IPS-15b (cell line): Measurements from ENCODE around the gene MYL5.
"Not testable (repeated sequence)": the region's sequence is repeated elsewhere in the genome, so short reads cannot be mapped to it uniquely, and the experiment has no call there.

ENCODE experiments used
- H3K27me3 ChIP-seq: one replicate; pipeline ENCODE4 v1.6.1; 2013; ENCODE audit warnings: low read length; ENCODE audit not compliant: control insufficient read depth, insufficient read depth
- H3K36me3 ChIP-seq: one replicate; pipeline ENCODE4 v1.6.1; 2013; ENCODE audit warnings: low read length; ENCODE audit not compliant: control insufficient read depth, insufficient read depth
- H3K4me1 ChIP-seq: one replicate; pipeline ENCODE4 v1.6.1; 2013; ENCODE audit warnings: mild to moderate bottlenecking, low read length; ENCODE audit not compliant: control insufficient read depth, insufficient read depth
- H3K4me3 ChIP-seq: one replicate; pipeline ENCODE4 v1.5.1; 2013; ENCODE audit warnings: low read depth, low read length
- H3K9ac ChIP-seq: one replicate; pipeline ENCODE4 v1.6.1; 2013; ENCODE audit warnings: low read depth, mild to moderate bottlenecking, low read length
- H3K9me3 ChIP-seq: one replicate; pipeline ENCODE4 v1.6.1; 2013; ENCODE audit warnings: mild to moderate bottlenecking, low read length; ENCODE audit not compliant: control insufficient read depth, insufficient read depth

Gene MYL5

DNA sequence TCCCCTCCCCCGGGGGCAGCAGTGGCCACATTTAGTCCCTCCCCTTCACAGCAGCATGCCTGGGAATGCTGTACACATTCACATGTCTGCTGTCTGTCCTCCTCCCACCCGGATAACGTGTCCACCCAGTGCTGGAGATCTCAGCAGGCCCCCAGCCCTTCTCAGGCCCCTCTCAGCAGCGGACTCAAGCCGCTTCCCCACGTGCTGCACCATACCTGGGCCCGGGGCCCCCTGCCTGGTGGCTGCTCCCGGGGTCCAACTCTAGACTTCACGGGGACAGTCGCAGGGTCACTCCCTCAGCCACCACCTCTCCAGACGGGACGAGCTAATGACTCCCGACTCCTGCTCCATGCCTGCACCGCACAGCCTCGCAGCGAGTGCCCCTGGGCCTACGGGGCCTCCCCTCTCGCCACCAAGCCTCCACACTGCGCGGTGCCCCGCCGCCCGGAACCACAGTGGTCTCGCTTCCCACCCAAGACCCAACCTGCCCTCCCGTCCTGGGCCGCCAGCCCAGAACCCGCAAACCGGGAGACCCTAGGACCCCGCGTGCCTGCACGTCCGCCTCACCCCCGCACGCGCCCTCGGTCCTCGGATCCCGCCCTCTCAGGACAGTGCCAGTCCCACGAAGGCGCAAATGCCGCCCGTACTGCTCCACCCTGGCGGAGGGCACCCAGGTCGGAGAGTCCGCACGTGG lies 30.0 kb downstream of the MYL5 start:
- Histone ChIP-seq H3K27me3 (peaks cover 5% of the 10 kb centered on the region), H3K4me1 (no peaks in the 10 kb centered on the region), H3K4me3 (no peak overlapping the region), H3K36me3 (no peaks in the 10 kb centered on the region), H3K9me3 (no peaks in the 10 kb centered on the region), H3K9ac (no peak overlapping the region)

DNA sequence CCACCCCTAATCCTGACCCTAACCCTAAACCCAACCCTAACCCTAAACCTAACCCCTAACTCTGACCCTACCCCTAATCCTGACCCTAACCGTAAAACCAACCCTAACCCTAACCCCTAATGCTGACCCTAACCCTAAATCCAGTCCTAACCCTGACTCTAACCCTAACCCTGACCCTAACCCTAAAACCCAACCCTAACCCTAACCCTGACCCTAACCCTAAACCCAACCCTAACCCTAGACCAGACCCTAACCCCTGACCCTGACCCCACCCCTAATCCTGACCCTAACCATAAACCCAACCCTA lies 30.6 kb downstream of the MYL5 start:
- H3K9ac ChIP-seq: no peak overlapping the region
- H3K4me1 ChIP-seq: no peaks in the 10 kb centered on the region
- no peaks in the 10 kb centered on the region for H3K9me3 ChIP-seq
- peak overlapping the region; percentile 52 for H3K4me3 ChIP-seq
- H3K36me3 ChIP-seq: no peaks in the 10 kb centered on the region
- peaks cover 5% of the 10 kb centered on the region for H3K27me3 ChIP-seq

DNA sequence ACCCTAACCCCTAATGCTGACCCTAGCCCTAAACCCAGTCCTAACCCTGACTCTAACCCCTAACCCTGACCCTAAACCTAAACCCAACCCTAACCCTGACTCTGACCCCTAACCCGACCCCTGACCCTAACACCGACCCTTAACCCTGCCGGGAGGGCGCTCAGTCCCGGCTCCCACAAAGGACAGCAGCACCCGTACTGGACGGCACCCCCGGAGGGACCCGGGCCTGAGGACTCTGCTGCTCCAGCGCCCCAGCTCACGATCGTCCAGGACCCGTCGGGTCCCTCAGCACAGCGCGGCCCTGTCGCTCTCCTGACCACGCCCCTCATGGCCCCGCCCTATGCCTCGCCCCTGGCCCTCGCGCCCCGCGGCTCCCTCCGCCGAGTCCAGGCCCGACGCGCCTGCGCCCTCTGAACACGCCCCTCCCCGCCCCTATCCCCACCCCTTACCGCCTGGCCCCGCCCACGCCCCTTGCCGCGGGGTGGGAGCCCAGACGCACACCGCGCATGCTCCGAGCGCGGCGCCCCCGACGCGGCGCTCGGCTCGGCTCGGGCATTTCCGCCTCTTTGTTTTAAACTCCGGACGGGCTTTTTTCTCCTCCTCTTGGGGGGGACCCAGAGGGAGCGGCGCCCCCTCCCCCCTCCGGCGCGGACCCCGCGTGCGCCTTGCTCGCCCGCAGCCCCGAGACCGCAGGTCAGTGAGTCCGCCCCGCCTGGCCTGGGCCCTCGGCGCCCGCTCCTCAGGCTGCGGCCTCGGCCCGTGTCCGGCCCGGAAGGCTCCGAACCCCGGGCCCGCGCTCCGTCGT lies 31.1 kb downstream of the MYL5 start, which contains the start of gene PCGF3:
Gene PCGF3, plus strand, starts transcription at position 555 of the 805 bp plus-strand sequence. CDS start 27,849 bp downstream, outside the sequence.
- Histone ChIP-seq H3K4me3 (peak within 1 kb of the TSS; percentile 65), H3K9ac (peak within 1 kb of the TSS; percentile 92), H3K4me1 (no peaks in the 10 kb centered on the region), H3K36me3 (no peaks in the 10 kb centered on the region), H3K27me3 (peaks cover 5% of the 10 kb centered on the region), H3K9me3 (no peaks in the 10 kb centered on the region)

DNA sequence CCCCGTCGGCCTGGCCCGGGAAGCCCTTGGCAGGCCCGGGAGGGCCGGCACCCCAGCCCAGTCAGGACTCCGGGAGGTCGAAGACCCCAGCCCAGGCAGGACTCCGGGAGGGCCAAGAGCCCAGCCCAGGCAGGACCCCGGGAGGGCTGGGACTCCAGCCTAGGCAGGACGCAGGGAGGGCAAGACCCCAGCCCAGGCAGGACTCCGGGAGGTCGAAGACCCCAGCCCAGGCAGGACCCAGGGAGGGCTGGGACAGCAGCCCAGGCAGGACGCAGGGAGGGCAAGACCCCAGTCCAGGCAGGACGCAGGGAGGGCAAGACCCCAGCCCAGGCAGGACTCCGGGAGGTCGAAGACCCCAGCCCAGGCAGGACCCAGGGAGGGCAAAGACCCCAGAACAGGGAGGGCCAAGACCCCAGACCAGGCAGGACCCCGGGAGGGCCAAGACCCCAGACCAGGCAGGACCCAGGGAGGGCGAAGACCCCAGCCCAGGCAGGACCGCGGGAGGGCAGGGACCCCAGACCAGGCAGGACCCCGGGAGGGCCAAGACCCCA lies 31.8 kb downstream of the MYL5 start:
- Histone ChIP-seq H3K9ac (peak overlapping the region; percentile 92), H3K4me3 (peak overlapping the region; percentile 65)
- H3K9me3 ChIP-seq, H3K36me3 ChIP-seq, H3K4me1 ChIP-seq, H3K27me3 ChIP-seq: not testable (repeated sequence)

DNA sequence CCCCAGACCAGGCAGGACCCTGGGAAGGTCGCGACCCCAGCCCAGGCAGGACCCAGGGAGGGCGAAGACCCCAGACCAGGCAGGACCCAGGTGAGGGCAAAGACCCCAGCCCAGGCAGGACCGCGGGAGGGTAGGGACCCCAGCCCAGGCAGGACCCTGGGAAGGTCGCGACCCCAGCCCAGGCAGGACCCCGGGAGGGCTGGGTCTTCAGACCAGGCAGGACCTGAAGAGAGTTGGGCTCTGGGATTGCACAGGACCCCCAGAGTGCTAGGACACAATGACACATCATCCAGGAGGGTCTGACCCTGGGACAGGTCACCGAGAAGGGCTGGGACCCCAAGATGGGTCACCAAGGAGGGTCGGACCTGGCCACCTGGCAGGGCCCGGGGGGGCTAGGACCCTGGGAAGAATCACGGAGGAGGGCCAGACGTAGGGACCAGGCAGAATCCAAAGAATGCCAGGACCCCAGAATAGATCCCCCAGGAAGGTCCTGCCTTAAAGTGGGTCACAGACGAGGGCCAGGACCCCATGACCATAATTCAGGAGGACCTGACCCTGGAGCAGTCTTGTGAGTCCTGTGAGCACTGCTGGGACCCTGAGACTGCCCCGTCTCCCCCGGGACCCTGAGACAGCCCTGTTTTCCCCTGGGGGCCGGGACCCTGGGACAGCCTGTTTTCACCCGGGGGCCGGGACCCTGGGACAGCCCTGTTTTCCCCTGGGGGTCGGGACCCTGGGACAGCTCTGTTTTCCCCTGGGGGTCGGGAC lies 32.7 kb downstream of the MYL5 start:
- peaks cover 5% of the 10 kb centered on the region for H3K27me3 ChIP-seq
- H3K4me3 ChIP-seq: peak overlapping the region; percentile 32
- H3K36me3 ChIP-seq: no peaks in the 10 kb centered on the region
- H3K9ac ChIP-seq: no peak overlapping the region
- no peaks in the 10 kb centered on the region for H3K9me3 ChIP-seq
- H3K4me1 ChIP-seq: no peaks in the 10 kb centered on the region

DNA sequence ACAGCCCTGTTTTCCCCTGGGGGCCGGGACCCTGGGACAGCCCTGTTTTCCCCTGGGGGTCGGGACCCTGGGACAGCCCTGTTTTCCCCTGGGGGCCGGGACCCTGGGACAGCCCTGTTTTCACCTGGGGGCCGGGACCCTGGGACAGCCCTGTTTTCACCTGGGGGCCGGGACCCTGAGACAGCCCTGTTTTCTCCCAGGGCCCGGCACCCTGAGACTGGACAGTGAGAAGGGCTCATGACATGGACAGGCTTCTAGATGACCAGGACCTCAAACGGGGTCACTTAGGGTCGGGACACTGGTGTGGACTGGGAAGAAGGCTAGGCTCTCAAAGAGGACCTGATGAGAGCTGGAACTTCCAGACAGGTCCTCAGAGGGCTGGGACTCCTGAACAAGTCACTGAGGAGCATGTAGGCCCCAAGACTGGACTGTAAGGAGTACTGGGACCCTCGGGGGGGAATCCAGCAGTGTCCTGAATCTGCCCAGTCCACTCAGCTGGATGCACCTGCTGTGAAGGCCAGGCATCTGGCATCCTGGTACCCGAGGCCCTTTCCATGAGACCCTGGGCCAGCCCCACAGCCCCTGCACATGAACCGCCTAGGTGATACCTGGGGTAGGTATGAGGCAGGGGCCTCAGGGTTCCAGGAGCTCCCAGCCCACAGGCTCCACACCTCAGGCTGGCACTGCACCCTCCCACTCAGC lies 33.7 kb downstream of the MYL5 start:
- no peak overlapping the region for H3K9ac ChIP-seq
- H3K4me1 ChIP-seq: no peaks in the 10 kb centered on the region
- H3K4me3 ChIP-seq: no peak overlapping the region
- no peaks in the 10 kb centered on the region for H3K36me3 ChIP-seq
- peaks cover 5% of the 10 kb centered on the region for H3K27me3 ChIP-seq
- H3K9me3 ChIP-seq: no peaks in the 10 kb centered on the region

DNA sequence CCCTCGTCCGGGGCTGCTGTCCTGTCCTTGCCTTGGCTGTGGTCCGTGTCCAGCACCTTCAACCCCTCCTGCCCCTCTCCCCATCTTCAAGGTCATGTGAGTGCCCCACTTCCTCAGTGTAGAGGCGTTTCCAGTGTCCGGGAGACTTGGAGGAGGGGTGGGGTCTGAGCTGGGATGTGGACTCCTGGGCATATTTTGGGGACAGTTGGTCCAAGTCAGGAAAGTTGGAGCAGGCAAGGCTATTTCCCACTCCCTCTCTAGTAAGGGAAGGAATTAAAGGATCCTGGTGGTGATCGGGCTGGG lies 34.2 kb downstream of the MYL5 start:
- Histone ChIP-seq H3K4me1 (no peaks in the 10 kb centered on the region), H3K9me3 (no peaks in the 10 kb centered on the region), H3K36me3 (no peaks in the 10 kb centered on the region), H3K9ac (no peak overlapping the region), H3K4me3 (no peak overlapping the region), H3K27me3 (peaks cover 5% of the 10 kb centered on the region)

DNA sequence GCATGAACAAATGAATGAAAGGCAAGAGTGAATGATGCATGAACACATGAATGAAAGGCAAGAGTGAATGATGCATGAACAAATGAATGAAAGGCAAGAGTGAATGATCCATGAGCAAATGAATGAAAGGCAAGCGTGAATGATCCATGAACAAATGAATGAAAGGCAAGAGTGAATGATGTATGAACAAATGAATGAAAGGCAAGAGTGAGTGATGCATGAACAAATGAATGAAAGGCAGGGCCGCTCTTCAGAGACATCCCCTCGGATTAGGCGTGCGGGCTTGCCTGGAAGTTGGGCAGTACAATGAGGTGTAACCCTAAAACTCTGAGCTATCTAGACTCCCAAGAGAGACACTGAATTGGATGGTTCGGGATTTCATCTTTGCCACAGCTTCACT lies 35.0 kb downstream of the MYL5 start:
- Histone ChIP-seq H3K4me1 (no peaks in the 10 kb centered on the region), H3K27me3 (peaks cover 5% of the 10 kb centered on the region), H3K9me3 (no peaks in the 10 kb centered on the region), H3K4me3 (no peak overlapping the region), H3K36me3 (no peaks in the 10 kb centered on the region), H3K9ac (no peak overlapping the region)

DNA sequence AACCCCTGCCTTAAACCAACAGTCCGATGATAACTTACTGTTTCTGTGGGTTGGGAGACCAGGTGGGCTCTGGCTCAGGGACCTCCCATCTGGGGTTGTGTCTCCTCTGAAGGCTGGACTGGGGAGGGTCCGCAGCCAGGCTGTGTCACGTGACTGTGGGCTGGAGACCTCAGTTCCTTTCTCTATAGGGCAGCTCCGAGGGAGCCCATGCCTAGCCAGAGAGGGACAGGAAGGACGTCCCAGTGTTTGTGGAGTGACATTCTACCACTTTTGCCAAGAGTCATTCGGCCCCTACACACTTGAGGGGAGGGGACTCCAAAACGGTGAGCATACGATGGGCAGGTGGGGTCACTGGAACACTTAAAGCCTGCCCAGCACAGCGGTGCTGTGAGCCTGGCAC lies 35.8 kb downstream of the MYL5 start:
- H3K4me1 ChIP-seq: no peaks in the 10 kb centered on the region
- no peak overlapping the region for H3K4me3 ChIP-seq
- H3K9ac ChIP-seq: no peak overlapping the region
- H3K9me3 ChIP-seq: no peaks in the 10 kb centered on the region
- no peaks in the 10 kb centered on the region for H3K36me3 ChIP-seq
- H3K27me3 ChIP-seq: peaks cover under 1% of the 10 kb centered on the region

DNA sequence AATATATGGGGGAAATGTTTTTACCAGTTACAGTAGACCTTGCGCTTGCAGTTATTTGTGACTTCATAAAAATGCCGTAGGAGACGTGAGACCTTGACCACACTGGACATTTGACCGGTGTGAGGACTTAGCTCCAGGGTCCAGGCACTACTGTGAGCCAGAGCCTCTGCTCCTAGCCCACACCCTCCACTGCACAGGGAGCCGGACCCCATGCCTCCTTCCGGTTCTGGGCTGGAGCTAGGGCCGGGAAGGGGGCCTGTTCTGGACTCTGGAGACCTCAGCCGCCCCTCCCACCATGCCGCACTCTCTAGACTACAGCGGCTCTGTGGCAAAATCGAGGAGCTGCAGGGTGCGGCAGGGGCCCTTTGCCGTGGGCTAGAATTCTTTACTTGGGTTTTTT lies 36.6 kb downstream of the MYL5 start:
- H3K4me3 ChIP-seq: no peak overlapping the region
- H3K4me1 ChIP-seq: no peaks in the 10 kb centered on the region
- H3K9me3 ChIP-seq: no peaks in the 10 kb centered on the region
- H3K9ac ChIP-seq: no peak overlapping the region
- H3K27me3 ChIP-seq: no peaks in the 10 kb centered on the region
- H3K36me3 ChIP-seq: no peaks in the 10 kb centered on the region

DNA sequence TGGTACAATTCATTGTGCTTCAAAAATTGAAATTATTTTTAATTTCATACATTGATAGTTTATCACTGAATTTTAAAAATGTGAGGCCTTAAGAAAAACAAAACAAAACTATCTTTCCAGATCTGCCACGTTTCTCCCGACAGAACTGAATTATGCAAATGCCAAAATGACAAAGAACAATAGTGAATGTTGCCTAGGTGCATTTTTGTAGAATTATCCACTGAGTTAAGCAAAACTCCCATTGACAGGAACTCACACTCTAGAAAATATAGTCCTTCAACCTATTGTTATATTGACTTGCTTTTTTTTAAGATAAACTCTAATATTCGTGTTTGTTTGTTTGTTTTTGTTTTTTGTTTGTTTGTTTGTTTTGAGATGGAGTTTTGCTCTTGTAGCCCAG lies 37.8 kb downstream of the MYL5 start:
- Histone ChIP-seq H3K9me3 (no peaks in the 10 kb centered on the region), H3K9ac (no peak overlapping the region), H3K4me1 (no peaks in the 10 kb centered on the region), H3K36me3 (no peaks in the 10 kb centered on the region), H3K27me3 (no peaks in the 10 kb centered on the region), H3K4me3 (no peak overlapping the region)
